WERI-Rb-1 (cell line): Measurements from ENCODE around the gene GIGYF2.
A peak's percentile ranks its signal among the peaks of the same experiment; 100 is the strongest.

Experiments
- DNase-seq: peaks from one replicate; pipeline ENCODE4 v3.0.0-alpha.2; 2020
- H3K27ac ChIP-seq: fragments of 250-450 bp; sonication (Bioruptor Pico); 2 replicates; pipeline ENCODE4 v1.5.1; 2020; ENCODE audit warnings: mild to moderate bottlenecking, moderate library complexity
- H3K27me3 ChIP-seq: fragments of 250-450 bp; sonication (Bioruptor Pico); 2 replicates; pipeline ENCODE4 v1.5.1; 2021; ENCODE audit warnings: mild to moderate bottlenecking, low read depth, moderate library complexity; ENCODE audit not compliant: insufficient read depth, severe bottlenecking
- H3K36me3 ChIP-seq: fragments of 250-450 bp; sonication (Bioruptor Pico); 2 replicates; pipeline ENCODE4 v1.5.1; 2020; ENCODE audit warnings: mild to moderate bottlenecking, moderate library complexity
- H3K4me3 ChIP-seq: 2 replicates; pipeline ENCODE4 v1.5.1; 2011; ENCODE audit warnings: low read depth, mild to moderate bottlenecking, control low read depth, low read length
- H3K9me3 ChIP-seq: fragments of 250-450 bp; sonication (Bioruptor Pico); 2 replicates; pipeline ENCODE4 v1.5.1; 2021; ENCODE audit warnings: mild to moderate bottlenecking, moderate library complexity; ENCODE audit not compliant: severe bottlenecking
- CTCF ChIP-seq: IDR thresholded peaks from 2 replicates; pipeline ENCODE4 v1.5.1; 2011; ENCODE audit warnings: low read depth, mild to moderate bottlenecking, control low read depth, inconsistent platforms, low read length

The GIGYF2 gene

GRCh38 chr2:232889876-232890401 lies 192.8 kb downstream of the GIGYF2 start:
- H3K36me3 ChIP-seq, result no peaks in the 10 kb centered on the region
- H3K9me3 ChIP-seq, result no peaks in the 10 kb centered on the region
- H3K27ac ChIP-seq, result no peak overlapping the region
- no peak for TF ChIP-seq CTCF
- no peak for DNase-seq
- no peak overlapping the region for H3K4me3 ChIP-seq
- no peaks in the 10 kb centered on the region for H3K27me3 ChIP-seq

DNA sequence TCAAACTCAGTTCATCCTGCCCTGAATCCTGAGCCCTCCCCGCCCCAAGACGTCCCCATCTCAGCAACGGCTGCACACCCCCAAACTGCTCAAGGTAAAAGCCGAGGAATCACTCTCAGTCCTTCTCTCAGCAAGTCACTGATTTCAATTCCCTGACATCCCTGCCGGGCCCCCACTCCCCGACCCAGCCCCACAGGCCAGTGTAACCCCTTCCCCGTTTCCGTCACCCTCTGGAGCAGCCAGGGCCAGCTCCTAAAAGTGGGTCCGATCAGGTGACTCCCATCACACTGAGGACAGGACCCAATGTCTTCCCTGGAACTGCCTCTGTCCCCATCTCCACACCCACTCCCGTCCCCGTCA lies 193.4 kb downstream of the GIGYF2 start:
- H3K27ac ChIP-seq, result no peak overlapping the region
- H3K27me3 ChIP-seq, result no peaks in the 10 kb centered on the region
- no peaks in the 10 kb centered on the region for H3K9me3 ChIP-seq
- H3K4me3 ChIP-seq, result no peak overlapping the region
- no peaks in the 10 kb centered on the region for H3K36me3 ChIP-seq
- no peak for DNase-seq
- TF ChIP-seq CTCF, result no peak

GRCh38 chr2:232890896-232891601 lies 193.9 kb downstream of the GIGYF2 start:
- no peak for TF ChIP-seq CTCF
- H3K27ac ChIP-seq, result no peak overlapping the region
- no peaks in the 10 kb centered on the region for H3K36me3 ChIP-seq
- no peak overlapping the region for H3K4me3 ChIP-seq
- peak; percentile 70 for DNase-seq
- no peaks in the 10 kb centered on the region for H3K27me3 ChIP-seq
- H3K9me3 ChIP-seq, result no peaks in the 10 kb centered on the region

GRCh38 chr2:232891621-232892071 lies 194.5 kb downstream of the GIGYF2 start:
- no peaks in the 10 kb centered on the region for H3K27me3 ChIP-seq
- no peak overlapping the region for H3K4me3 ChIP-seq
- H3K36me3 ChIP-seq, result no peaks in the 10 kb centered on the region
- no peaks in the 10 kb centered on the region for H3K9me3 ChIP-seq
- no peak for TF ChIP-seq CTCF
- no peak overlapping the region for H3K27ac ChIP-seq
- no peak for DNase-seq

- H3K9me3 ChIP-seq, result no peaks in the 10 kb centered on the region
- H3K27me3 ChIP-seq, result no peaks in the 10 kb centered on the region
- DNase-seq, result no peak
- H3K36me3 ChIP-seq, result no peaks in the 10 kb centered on the region
- H3K4me3 ChIP-seq, result no peak overlapping the region
- no peak for TF ChIP-seq CTCF
- no peak overlapping the region for H3K27ac ChIP-seq
Measured at GRCh38 chr2:232892221-232892620, 195.1 kb downstream of the GIGYF2 start.

DNA sequence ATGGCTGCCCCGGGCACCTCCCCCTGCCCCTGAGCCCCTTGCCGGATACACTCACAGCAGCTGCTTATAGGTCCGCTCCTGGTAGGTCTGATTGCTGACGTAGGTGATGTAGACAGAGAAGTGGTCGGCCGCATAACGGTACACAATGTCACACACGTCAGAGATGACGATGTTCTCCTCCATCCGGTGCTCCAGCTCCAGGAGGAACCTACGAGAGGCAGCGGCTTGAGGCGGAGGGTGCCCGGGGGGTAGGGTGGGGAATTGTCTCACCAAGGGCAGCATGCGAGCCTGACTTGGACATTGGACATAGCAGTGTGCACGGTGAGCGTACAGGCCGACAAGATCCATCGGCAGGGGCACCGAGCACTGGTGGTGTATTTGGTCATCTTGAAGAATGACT lies 195.7 kb downstream of the GIGYF2 start:
- Histone ChIP-seq H3K36me3 (no peaks in the 10 kb centered on the region), H3K27ac (no peak overlapping the region), H3K27me3 (no peaks in the 10 kb centered on the region), H3K9me3 (no peaks in the 10 kb centered on the region), H3K4me3 (no peak overlapping the region)
- TF ChIP-seq CTCF, result no peak
- no peak for DNase-seq
